H1 (cell line): ENCODE results near the gene ZNF423. TPM values are rescaled to one million over a fixed set of nuclear protein-coding genes. Genes with fewer than 3 reads are reported as not detected.

ENCODE experiments used
- BACH1 ChIP-seq: IDR thresholded peaks from 2 replicates; pipeline ENCODE4 v1.6.1; 2012; ENCODE audit warnings: low read length, improper control_type of control experiment
- CHD1 ChIP-seq: IDR thresholded peaks from 2 replicates; pipeline ENCODE4 v1.6.1; 2012; ENCODE audit warnings: low read depth, low read length, improper control_type of control experiment
- CREB1 ChIP-seq: IDR thresholded peaks from 2 replicates; pipeline ENCODE4 v1.6.1; 2012; ENCODE audit warnings: inconsistent platforms
- EP300 ChIP-seq, 2 experiments: IDR thresholded peaks; 1 replicate in 1 of 2; 2 replicates in 1 of 2; pipeline ENCODE4 v1.6.1; 2011 to 2012; ENCODE audit warnings: low read depth in 2 of 2, low read length in 2 of 2, mild to moderate bottlenecking in 2 of 2, borderline replicate concordance in 1 of 2, inconsistent platforms in 1 of 2, moderate library complexity in 1 of 2
- EZH2 ChIP-seq: fragments of 200-600 bp; sonication (generic); IDR thresholded peaks from 2 replicates; pipeline ENCODE4 v1.7.1; 2012; ENCODE audit warnings: low read depth, mild to moderate bottlenecking, moderate library complexity, low read length, inconsistent platforms; ENCODE audit not compliant: severe bottlenecking
- FOSL1 ChIP-seq: IDR thresholded peaks from 2 replicates; pipeline ENCODE4 v1.6.1; 2011; ENCODE audit warnings: mild to moderate bottlenecking, low read depth, low read length, moderate library complexity; ENCODE audit not compliant: insufficient read depth
- GABPA ChIP-seq: IDR thresholded peaks from 2 replicates; pipeline ENCODE4 v1.6.1; 2011; ENCODE audit warnings: mild to moderate bottlenecking, low read length, moderate library complexity, borderline replicate concordance; ENCODE audit not compliant: insufficient read depth
- GTF2F1 ChIP-seq: IDR thresholded peaks from 2 replicates; pipeline ENCODE4 v1.6.1; 2012; ENCODE audit warnings: low read depth, low read length, improper control_type of control experiment, borderline replicate concordance
- HDAC6 ChIP-seq: IDR thresholded peaks from one replicate; pipeline ENCODE4 v1.7.1; 2012; ENCODE audit warnings: low read depth, mild to moderate bottlenecking, inconsistent platforms, low read length, moderate library complexity
- KDM4A ChIP-seq: IDR thresholded peaks from one replicate; pipeline ENCODE4 v1.7.1; 2012; ENCODE audit warnings: low read depth, mild to moderate bottlenecking, moderate library complexity, low read length, inconsistent platforms; ENCODE audit not compliant: severe bottlenecking
- KDM5A ChIP-seq: fragments of 200-600 bp; IDR thresholded peaks from 2 replicates; pipeline ENCODE4 v1.7.1; 2012; ENCODE audit warnings: mild to moderate bottlenecking, low read length, inconsistent platforms, mixed read lengths
- POLR2A ChIP-seq, 2 experiments: IDR thresholded peaks; 1 replicate in 1 of 2; 2 replicates in 1 of 2; pipeline ENCODE4 v1.6.1; 2011; ENCODE audit warnings: low read depth in 2 of 2, low read length in 2 of 2, mild to moderate bottlenecking in 2 of 2; ENCODE audit errors: control extremely low read depth in 1 of 2
- RBBP5 ChIP-seq: IDR thresholded peaks from 2 replicates; pipeline ENCODE4 v1.7.1; 2012; ENCODE audit warnings: low read depth, mild to moderate bottlenecking, inconsistent platforms, low read length, moderate library complexity, borderline replicate concordance
- RNF2 ChIP-seq: fragments of 200-900, 300-1000 bp; sonication (generic); IDR thresholded peaks from 2 replicates; pipeline ENCODE4 v1.7.1; 2016; ENCODE audit warnings: borderline replicate concordance, low read depth, mild to moderate bottlenecking, antibody characterized with exemption, low read length; ENCODE audit not compliant: poor library complexity, severe bottlenecking; ENCODE audit errors: missing control alignments
- SIX5 ChIP-seq: IDR thresholded peaks from 2 replicates; pipeline ENCODE4 v1.6.1; 2011; ENCODE audit warnings: mild to moderate bottlenecking, low read depth, low read length
- SP2 ChIP-seq: IDR thresholded peaks from 2 replicates; pipeline ENCODE4 v1.6.1; 2012; ENCODE audit warnings: mild to moderate bottlenecking, low read length, inconsistent platforms
- TAF1 ChIP-seq: IDR thresholded peaks from 2 replicates; pipeline ENCODE4 v1.6.1; 2011; ENCODE audit warnings: mild to moderate bottlenecking, low read depth, low read length
- USF2 ChIP-seq: IDR thresholded peaks from 2 replicates; pipeline ENCODE4 v1.6.1; 2011; ENCODE audit warnings: low read length, improper control_type of control experiment
- ZNF274 ChIP-seq: IDR thresholded peaks from 2 replicates; pipeline ENCODE4 v1.7.0; 2012; ENCODE audit warnings: low read length, borderline replicate concordance; ENCODE audit errors: extremely low read depth
- polyA plus RNA-seq, 7 experiments: library from polyadenylated mRNA; depleted of rRNA in 3 of 7; stranded (reverse) in 5 of 7; unstranded in 2 of 7; fragments of >200 nt in 5 of 7; fragments of 200-250 nt in 2 of 7; gene quantifications; 1 replicate in 5 of 7; 2 replicates in 1 of 7; 4 replicates in 1 of 7; pipeline versions ENCODE4 v1.2.1 to v1.2.3, GENCODE V29; 2011 to 2013; ENCODE audit warnings: missing spikeins in 2 of 7, mixed read lengths in 2 of 7
- total RNA-seq: library from RNA; stranded (reverse); fragmentation: NEBNext Ultra II Directional; extraction: Animal tissue kit (Norgen Biotek cat#: 25700); gene quantifications from 2 replicates; pipeline ENCODE4 v1.2.1, GENCODE V29; 2021
- TF ChIP-seq, protein P1 (sequence below): IDR thresholded peaks from 2 replicates; pipeline ENCODE4 v1.6.1; 2012; ENCODE audit warnings: low read length, inconsistent platforms

The ZNF423 gene
- total and polyA plus RNA-seq, 2 of the 8 experiments (the other 6 are each of a cell fraction or from before 2014, with no cell fraction given): 38.2 to 52.3 TPM

DNA sequence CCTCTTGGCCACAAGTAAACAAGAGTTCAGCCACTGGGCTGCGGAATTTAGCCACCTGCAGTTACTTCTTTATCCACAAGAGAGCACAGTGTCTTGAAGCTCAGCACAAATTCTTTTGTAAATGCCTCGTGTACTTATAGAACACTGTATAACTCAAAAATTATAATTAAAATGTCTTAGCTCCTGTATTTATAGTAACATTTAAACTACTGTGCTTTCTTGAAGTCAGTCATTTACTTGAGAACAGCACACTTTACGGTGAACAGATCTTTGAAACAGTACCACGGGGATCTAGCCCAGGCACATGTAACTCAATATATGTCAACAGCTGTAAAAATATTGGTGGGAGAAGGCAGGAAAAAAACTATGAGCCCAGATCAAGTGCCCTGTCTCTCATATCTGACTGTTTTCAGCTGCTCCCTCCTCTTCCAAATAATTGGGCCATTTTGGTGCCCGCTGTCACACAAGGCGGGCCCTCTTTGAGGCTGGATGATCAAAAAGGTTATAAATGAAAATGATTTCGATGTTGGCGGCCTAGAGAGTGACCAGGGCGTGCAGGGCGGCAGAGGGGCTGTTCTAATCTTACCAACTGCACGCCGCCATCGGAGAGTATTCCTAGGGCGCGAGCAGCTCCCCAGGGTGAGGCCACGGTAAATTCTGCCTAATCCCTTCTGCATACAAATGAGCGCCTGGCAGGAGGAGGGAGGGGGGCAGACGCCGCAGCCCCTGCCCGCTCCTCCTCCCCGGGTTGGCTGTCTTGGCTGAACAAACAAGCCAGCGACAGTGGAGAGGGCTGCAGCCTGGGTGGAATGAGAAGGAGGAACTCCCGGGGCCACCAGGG lies 299.1 kb downstream of the ZNF423 start (continued):
- TF ChIP-seq, protein P1, sequence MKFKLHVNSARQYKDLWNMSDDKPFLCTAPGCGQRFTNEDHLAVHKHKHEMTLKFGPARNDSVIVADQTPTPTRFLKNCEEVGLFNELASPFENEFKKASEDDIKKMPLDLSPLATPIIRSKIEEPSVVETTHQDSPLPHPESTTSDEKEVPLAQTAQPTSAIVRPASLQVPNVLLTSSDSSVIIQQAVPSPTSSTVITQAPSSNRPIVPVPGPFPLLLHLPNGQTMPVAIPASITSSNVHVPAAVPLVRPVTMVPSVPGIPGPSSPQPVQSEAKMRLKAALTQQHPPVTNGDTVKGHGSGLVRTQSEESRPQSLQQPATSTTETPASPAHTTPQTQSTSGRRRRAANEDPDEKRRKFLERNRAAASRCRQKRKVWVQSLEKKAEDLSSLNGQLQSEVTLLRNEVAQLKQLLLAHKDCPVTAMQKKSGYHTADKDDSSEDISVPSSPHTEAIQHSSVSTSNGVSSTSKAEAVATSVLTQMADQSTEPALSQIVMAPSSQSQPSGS: 0 out of 2 replicates have a peak, but pooled peaks have one; percentile 13
- TF ChIP-seq KDM5A (no peak), CREB1 (no peak), GTF2F1 (no peak), KDM4A (no peak), ZNF274 (no peak), CHD1 (no peak), POLR2A (IDR thresholded peaks at IDR 0.05; ENCODE audit: control extremely low read depth in 1 of 2, low read depth in 2 of 2, low read length in 2 of 2) (no peak; a peak in 1 of 3 replicates), FOSL1 (no peak), HDAC6 (no peak), BACH1 (no peak), RBBP5 (no peak), TAF1 (peak; percentile 30; the same call in 1 of the 2 replicates), RNF2 (no peak), SP2 (no peak), USF2 (no peak), SIX5 (no peak), EP300 (IDR thresholded peaks at IDR 0.05; ENCODE audit: borderline replicate concordance in 1 of 2, low read depth in 2 of 2, low read length in 2 of 2) (peak in 1 of 2 experiments; percentile 58; a peak in 1 of 3 replicates), GABPA (no peak), EZH2 (no peak)
